Uterus (tissue), 4 donors: ENCODE results near the gene GRXCR2. TPM values are rescaled to one million over a fixed set of nuclear protein-coding genes. Genes with fewer than 3 reads are reported as not detected.

Experiments used
- total RNA-seq, 4 donors: library from RNA; depleted of rRNA in 3 of 4; stranded (reverse); fragments of >200 nt in 3 of 4; gene quantifications; one replicate each; pipeline versions ENCODE4 v1.1.0 to v1.2.4, GENCODE V29; 2014 to 2023
- donor health status: DM: yes; HTN: yes; CAD: no.

Gene GRXCR2
- total RNA-seq, 4 donors from 2014 or later: not detected

Other genes with a start within 250 kb of the GRXCR2 start
- gene PRELID2, start 37.7 kb downstream of the GRXCR2 start, total RNA-seq: 10 to 100 TPM; 21.8 to 54.5 (median 34.4) TPM
- gene SH3RF2, start 63.6 kb upstream of the GRXCR2 start, total RNA-seq: 1 to 10 TPM in 2 of 4 donors, under 1 TPM in 2; 0.26 to 4.1 (median 1.8) TPM
- gene PLAC8L1, start 232.6 kb upstream of the GRXCR2 start, total RNA-seq: 1 to 10 TPM in 1 of 4 donors, not detected in 3; 1.3 TPM